Activated naive CD8-positive, alpha-beta T cell (primary cell): Measurements from ENCODE around the gene KIRREL3.

Experiments
- H3K27ac Mint-ChIP-seq: one replicate; pipeline ENCODE4 v1.8.0; 2021; ENCODE audit warnings: mixed read lengths
- H3K27me3 Mint-ChIP-seq: one replicate; pipeline ENCODE4 v1.8.0; 2021; ENCODE audit warnings: mixed read lengths
- H3K36me3 Mint-ChIP-seq: one replicate; pipeline ENCODE4 v1.8.0; 2021; ENCODE audit warnings: mixed read lengths
- H3K4me1 Mint-ChIP-seq: one replicate; pipeline ENCODE4 v1.8.0; 2021; ENCODE audit warnings: low read depth, mixed read lengths
- H3K4me3 Mint-ChIP-seq: one replicate; pipeline ENCODE4 v1.8.0; 2021; ENCODE audit warnings: mild to moderate bottlenecking, mixed read lengths
- H3K9me3 Mint-ChIP-seq: one replicate; pipeline ENCODE4 v1.8.0; 2021; ENCODE audit warnings: low read depth, mixed read lengths

The KIRREL3 gene

GRCh38 chr11:126494831-126495230 is 505.7 kb downstream of the KIRREL3 start:
- Mint-ChIP-seq H3K4me3 (no peak overlapping the region), H3K27ac (no peak overlapping the region), H3K9me3 (no peaks in the 10 kb centered on the region), H3K27me3 (peaks cover 9% of the 10 kb centered on the region), H3K4me1 (no peaks in the 10 kb centered on the region), H3K36me3 (no peaks in the 10 kb centered on the region)

DNA sequence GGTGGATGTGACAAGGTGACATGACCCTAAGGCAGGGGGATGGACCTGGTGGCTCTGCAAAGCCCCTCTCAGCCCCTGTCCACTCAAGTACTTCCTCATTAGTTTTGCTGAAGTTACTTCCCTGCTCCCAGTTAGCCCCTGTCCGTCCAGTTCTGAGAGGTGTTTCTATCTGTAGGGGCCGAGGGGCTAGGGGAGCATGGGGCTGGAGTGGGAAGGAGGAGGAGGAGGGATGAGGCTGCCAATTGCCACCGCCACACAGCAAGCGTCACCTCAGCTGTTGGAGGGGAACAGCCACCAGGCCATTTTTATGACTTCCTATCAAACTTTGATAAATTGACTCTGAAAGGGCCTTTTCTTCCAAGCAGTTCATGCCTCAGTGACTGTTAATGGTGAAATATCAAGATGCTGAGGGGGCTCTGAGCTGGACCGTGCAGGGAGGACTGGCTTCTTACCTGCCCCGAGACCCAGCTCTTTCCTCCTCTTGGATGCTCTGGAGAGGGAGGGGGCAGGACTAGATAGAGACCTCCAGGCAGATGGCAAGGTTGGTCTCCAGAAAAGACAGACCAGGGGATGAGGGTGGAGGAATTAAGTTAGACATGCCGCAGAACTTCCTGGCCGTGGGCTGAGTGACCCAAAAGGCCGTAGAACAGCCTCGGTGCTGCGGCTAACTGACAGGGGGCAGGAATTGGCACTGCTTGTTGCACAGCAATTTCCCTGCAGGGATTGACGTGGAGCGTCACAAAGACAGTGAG is 508.1 kb downstream of the KIRREL3 start:
- Mint-ChIP-seq H3K4me3 (no peak overlapping the region), H3K4me1 (no peaks in the 10 kb centered on the region), H3K36me3 (no peaks in the 10 kb centered on the region), H3K27me3 (no peaks in the 10 kb centered on the region), H3K9me3 (no peaks in the 10 kb centered on the region), H3K27ac (no peak overlapping the region)

DNA sequence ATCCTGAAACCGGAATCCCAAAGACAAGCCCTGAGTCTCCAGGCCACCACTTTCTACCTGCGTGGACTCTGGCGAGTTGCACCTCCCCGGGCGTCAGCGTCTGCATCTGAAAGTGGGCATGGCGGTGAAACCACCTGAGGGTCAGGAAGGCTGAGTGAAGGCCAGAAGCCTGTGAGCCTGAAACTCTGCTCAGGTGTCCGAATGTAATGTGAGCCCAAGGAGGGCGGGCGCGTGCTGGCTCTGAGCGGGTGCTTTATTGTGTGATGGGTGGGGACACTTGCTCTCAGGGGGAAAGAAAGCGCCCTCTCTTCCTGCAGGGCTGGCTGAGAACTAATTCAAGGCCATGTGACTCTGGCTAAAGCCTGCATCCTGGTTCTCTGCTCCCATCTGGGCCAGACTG is 509.5 kb downstream of the KIRREL3 start:
- no peaks in the 10 kb centered on the region for H3K27me3 Mint-ChIP-seq
- no peaks in the 10 kb centered on the region for H3K9me3 Mint-ChIP-seq
- no peak overlapping the region for H3K4me3 Mint-ChIP-seq
- H3K4me1 Mint-ChIP-seq: no peaks in the 10 kb centered on the region
- H3K36me3 Mint-ChIP-seq: no peaks in the 10 kb centered on the region
- no peak overlapping the region for H3K27ac Mint-ChIP-seq

GRCh38 chr11:126489836-126490660 is 510.5 kb downstream of the KIRREL3 start:
- Mint-ChIP-seq H3K27ac (no peak overlapping the region), H3K27me3 (peaks cover 3% of the 10 kb centered on the region), H3K4me1 (no peaks in the 10 kb centered on the region), H3K36me3 (no peaks in the 10 kb centered on the region), H3K4me3 (no peak overlapping the region), H3K9me3 (no peaks in the 10 kb centered on the region)

- no peak overlapping the region for H3K27ac Mint-ChIP-seq
Observed at GRCh38 chr11:126488591-126489370, 511.8 kb downstream of the KIRREL3 start.

DNA sequence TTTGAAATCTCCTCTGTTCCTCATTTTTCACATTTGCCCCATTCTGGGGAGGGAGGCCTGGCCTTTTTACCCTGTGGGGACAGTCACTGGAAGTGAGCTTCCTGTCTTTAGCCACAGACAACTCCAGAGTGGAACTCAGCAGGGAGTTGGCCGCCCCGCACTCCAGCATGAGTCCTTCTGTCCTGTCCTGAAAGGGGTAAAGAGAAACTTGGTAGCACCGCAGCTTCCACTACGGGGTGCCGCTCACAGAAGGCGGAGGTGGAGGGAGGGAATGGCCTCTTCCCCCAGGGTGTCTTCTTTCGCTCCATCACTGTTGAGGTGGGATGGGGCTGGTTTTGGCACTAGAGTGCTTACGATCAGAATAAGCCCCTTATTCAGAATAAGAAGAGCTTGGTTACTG is 512.9 kb downstream of the KIRREL3 start:
- Mint-ChIP-seq H3K4me1 (no peaks in the 10 kb centered on the region), H3K9me3 (no peaks in the 10 kb centered on the region), H3K36me3 (no peaks in the 10 kb centered on the region), H3K27ac (no peak overlapping the region), H3K4me3 (no peak overlapping the region), H3K27me3 (peaks cover 3% of the 10 kb centered on the region)

More at GRCh38 chr11:126488591-126489370, 511.8 kb downstream of the KIRREL3 start:
- Mint-ChIP-seq H3K36me3 (no peaks in the 10 kb centered on the region), H3K27me3 (peaks cover 3% of the 10 kb centered on the region), H3K9me3 (no peaks in the 10 kb centered on the region), H3K4me1 (no peaks in the 10 kb centered on the region), H3K4me3 (no peak overlapping the region)

GRCh38 chr11:126485986-126486635 is 514.5 kb downstream of the KIRREL3 start:
- no peak overlapping the region for H3K4me3 Mint-ChIP-seq

GRCh38 chr11:126485021-126485792 is 515.4 kb downstream of the KIRREL3 start:
- H3K4me3 Mint-ChIP-seq: no peak overlapping the region
- peaks cover 5% of the 10 kb centered on the region for H3K4me1 Mint-ChIP-seq
- H3K36me3 Mint-ChIP-seq: no peaks in the 10 kb centered on the region
- no peak overlapping the region for H3K27ac Mint-ChIP-seq
- no peaks in the 10 kb centered on the region for H3K9me3 Mint-ChIP-seq
- H3K27me3 Mint-ChIP-seq: peaks cover 3% of the 10 kb centered on the region

More at GRCh38 chr11:126485986-126486635, 514.5 kb downstream of the KIRREL3 start:
- Mint-ChIP-seq H3K27me3 (peaks cover 3% of the 10 kb centered on the region), H3K9me3 (no peaks in the 10 kb centered on the region), H3K4me1 (no peaks in the 10 kb centered on the region), H3K27ac (no peak overlapping the region), H3K36me3 (no peaks in the 10 kb centered on the region)

GRCh38 chr11:126484266-126484665 is 516.3 kb downstream of the KIRREL3 start:
- Mint-ChIP-seq H3K4me1 (peaks cover 5% of the 10 kb centered on the region), H3K27ac (no peak overlapping the region), H3K36me3 (no peaks in the 10 kb centered on the region), H3K27me3 (peaks cover 3% of the 10 kb centered on the region), H3K9me3 (no peaks in the 10 kb centered on the region), H3K4me3 (no peak overlapping the region)

GRCh38 chr11:126483621-126484195 is 516.9 kb downstream of the KIRREL3 start:
- Mint-ChIP-seq H3K4me3 (no peak overlapping the region), H3K36me3 (no peaks in the 10 kb centered on the region), H3K27me3 (peaks cover 3% of the 10 kb centered on the region), H3K9me3 (no peaks in the 10 kb centered on the region), H3K27ac (no peak overlapping the region), H3K4me1 (peaks cover 5% of the 10 kb centered on the region)

GRCh38 chr11:126482586-126483108 is 517.9 kb downstream of the KIRREL3 start:
- no peak overlapping the region for H3K27ac Mint-ChIP-seq
- no peaks in the 10 kb centered on the region for H3K9me3 Mint-ChIP-seq
- H3K36me3 Mint-ChIP-seq: no peaks in the 10 kb centered on the region
- peaks cover 3% of the 10 kb centered on the region for H3K27me3 Mint-ChIP-seq
- H3K4me3 Mint-ChIP-seq: no peak overlapping the region
- H3K4me1 Mint-ChIP-seq: peaks cover 11% of the 10 kb centered on the region

DNA sequence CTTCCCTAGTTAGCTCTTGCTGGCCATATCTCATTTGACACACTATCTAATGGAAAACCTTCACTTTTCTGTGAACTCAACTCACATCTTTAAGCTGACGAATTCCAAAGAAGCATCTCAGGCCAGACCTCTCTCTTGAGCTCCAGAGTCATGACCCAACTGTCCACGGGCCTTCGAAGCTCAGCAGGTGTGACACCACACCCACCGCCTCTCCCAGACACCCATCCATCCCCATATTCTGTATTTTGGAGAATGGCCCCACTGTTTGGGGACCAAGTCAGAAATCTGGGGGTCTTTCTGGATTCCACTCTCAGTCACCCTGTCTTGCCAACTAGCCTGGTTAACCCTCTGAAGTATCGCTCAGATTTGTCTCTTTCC is 519.3 kb downstream of the KIRREL3 start:
- Mint-ChIP-seq H3K36me3 (no peaks in the 10 kb centered on the region), H3K9me3 (no peaks in the 10 kb centered on the region)

GRCh38 chr11:126480410-126481302 is 519.9 kb downstream of the KIRREL3 start:
- Mint-ChIP-seq H3K36me3 (no peaks in the 10 kb centered on the region), H3K4me3 (peak overlapping the region; percentile 57), H3K9me3 (no peaks in the 10 kb centered on the region), H3K27me3 (peaks cover 3% of the 10 kb centered on the region), H3K27ac (peak overlapping the region; percentile 58), H3K4me1 (peaks cover 11% of the 10 kb centered on the region)

More for the DNA sequence above, 519.3 kb downstream of the KIRREL3 start:
- peaks cover 3% of the 10 kb centered on the region for H3K27me3 Mint-ChIP-seq
- H3K27ac Mint-ChIP-seq: no peak overlapping the region
- H3K4me3 Mint-ChIP-seq: no peak overlapping the region
- peaks cover 11% of the 10 kb centered on the region for H3K4me1 Mint-ChIP-seq
